ENCODE results near the gene TMEM203.

DNA sequence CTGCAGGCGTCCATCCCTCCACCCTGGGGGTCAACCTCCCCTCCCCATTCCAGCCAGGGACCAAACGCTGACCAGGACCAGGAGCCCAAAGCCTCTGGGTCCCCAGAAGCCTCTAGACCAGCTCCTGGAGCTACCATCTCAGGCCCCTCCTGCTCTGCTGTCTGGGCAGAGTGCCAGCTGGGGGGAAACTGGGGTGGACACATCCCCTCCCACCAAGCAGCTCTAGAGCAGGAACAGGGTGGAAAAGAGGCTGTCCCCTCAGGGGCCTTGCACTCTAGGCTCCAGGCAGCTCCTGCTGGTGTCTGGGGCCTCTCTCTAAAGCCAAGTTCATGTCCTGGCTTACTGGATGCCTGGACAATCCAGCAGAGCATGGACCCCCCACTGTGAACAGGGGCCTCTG lies 12.6 kb downstream of the TMEM203 start:
- no peak for TF ChIP-seq TEAD4 (IDR thresholded peaks at IDR 0.05; ENCODE audit: borderline replicate concordance, insufficient read depth)
- TF ChIP-seq EZH2phosphoT487 (IDR thresholded peaks at IDR 0.05; ENCODE audit: borderline replicate concordance, low read depth) = no peak
- TF ChIP-seq CHD2 (IDR thresholded peaks at IDR 0.05; ENCODE audit: low read length, partially characterized antibody) = no peak
- no peak for TF ChIP-seq EP300 (IDR thresholded peaks at IDR 0.05; ENCODE audit: borderline replicate concordance in 1 of 2, low read depth in 1 of 2, low read length in 1 of 2)
- TF ChIP-seq, protein P1, sequence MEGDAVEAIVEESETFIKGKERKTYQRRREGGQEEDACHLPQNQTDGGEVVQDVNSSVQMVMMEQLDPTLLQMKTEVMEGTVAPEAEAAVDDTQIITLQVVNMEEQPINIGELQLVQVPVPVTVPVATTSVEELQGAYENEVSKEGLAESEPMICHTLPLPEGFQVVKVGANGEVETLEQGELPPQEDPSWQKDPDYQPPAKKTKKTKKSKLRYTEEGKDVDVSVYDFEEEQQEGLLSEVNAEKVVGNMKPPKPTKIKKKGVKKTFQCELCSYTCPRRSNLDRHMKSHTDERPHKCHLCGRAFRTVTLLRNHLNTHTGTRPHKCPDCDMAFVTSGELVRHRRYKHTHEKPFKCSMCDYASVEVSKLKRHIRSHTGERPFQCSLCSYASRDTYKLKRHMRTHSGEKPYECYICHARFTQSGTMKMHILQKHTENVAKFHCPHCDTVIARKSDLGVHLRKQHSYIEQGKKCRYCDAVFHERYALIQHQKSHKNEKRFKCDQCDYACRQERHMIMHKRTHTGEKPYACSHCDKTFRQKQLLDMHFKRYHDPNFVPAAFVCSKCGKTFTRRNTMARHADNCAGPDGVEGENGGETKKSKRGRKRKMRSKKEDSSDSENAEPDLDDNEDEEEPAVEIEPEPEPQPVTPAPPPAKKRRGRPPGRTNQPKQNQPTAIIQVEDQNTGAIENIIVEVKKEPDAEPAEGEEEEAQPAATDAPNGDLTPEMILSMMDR (IDR thresholded peaks at IDR 0.05) = no peak
- TF ChIP-seq JUND (IDR thresholded peaks at IDR 0.05) = no peak
- TF ChIP-seq YY1 (IDR thresholded peaks at IDR 0.05; ENCODE audit: low read depth) = no peak
- TF ChIP-seq NRF1 (IDR thresholded peaks at IDR 0.05; ENCODE audit: low read depth, low read length) = no peak
- TF ChIP-seq GATA2 (CRISPR knock-in tag; IDR thresholded peaks at IDR 0.05) = no peak
- no peak for TF ChIP-seq TAF1 (IDR thresholded peaks at IDR 0.05; ENCODE audit: borderline replicate concordance, low read depth, low read length)
- TF ChIP-seq, protein P2, sequence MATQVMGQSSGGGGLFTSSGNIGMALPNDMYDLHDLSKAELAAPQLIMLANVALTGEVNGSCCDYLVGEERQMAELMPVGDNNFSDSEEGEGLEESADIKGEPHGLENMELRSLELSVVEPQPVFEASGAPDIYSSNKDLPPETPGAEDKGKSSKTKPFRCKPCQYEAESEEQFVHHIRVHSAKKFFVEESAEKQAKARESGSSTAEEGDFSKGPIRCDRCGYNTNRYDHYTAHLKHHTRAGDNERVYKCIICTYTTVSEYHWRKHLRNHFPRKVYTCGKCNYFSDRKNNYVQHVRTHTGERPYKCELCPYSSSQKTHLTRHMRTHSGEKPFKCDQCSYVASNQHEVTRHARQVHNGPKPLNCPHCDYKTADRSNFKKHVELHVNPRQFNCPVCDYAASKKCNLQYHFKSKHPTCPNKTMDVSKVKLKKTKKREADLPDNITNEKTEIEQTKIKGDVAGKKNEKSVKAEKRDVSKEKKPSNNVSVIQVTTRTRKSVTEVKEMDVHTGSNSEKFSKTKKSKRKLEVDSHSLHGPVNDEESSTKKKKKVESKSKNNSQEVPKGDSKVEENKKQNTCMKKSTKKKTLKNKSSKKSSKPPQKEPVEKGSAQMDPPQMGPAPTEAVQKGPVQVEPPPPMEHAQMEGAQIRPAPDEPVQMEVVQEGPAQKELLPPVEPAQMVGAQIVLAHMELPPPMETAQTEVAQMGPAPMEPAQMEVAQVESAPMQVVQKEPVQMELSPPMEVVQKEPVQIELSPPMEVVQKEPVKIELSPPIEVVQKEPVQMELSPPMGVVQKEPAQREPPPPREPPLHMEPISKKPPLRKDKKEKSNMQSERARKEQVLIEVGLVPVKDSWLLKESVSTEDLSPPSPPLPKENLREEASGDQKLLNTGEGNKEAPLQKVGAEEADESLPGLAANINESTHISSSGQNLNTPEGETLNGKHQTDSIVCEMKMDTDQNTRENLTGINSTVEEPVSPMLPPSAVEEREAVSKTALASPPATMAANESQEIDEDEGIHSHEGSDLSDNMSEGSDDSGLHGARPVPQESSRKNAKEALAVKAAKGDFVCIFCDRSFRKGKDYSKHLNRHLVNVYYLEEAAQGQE (IDR thresholded peaks at IDR 0.05; ENCODE audit: low read depth, low read length) = no peak
- TF ChIP-seq, protein P3, sequence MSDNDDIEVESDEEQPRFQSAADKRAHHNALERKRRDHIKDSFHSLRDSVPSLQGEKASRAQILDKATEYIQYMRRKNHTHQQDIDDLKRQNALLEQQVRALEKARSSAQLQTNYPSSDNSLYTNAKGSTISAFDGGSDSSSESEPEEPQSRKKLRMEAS (IDR thresholded peaks at IDR 0.05; ENCODE audit: low read depth) = no peak
